ENCODE measurements around the gene GPC6.

Gene GPC6

GRCh38 chr13:93834051-93834450 is 607.4 kb downstream of the GPC6 start:
- TF ChIP-seq, protein P1, sequence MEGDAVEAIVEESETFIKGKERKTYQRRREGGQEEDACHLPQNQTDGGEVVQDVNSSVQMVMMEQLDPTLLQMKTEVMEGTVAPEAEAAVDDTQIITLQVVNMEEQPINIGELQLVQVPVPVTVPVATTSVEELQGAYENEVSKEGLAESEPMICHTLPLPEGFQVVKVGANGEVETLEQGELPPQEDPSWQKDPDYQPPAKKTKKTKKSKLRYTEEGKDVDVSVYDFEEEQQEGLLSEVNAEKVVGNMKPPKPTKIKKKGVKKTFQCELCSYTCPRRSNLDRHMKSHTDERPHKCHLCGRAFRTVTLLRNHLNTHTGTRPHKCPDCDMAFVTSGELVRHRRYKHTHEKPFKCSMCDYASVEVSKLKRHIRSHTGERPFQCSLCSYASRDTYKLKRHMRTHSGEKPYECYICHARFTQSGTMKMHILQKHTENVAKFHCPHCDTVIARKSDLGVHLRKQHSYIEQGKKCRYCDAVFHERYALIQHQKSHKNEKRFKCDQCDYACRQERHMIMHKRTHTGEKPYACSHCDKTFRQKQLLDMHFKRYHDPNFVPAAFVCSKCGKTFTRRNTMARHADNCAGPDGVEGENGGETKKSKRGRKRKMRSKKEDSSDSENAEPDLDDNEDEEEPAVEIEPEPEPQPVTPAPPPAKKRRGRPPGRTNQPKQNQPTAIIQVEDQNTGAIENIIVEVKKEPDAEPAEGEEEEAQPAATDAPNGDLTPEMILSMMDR (conservative IDR thresholded peaks at IDR 0.05; ENCODE audit: low read depth, low read length) = no peak
- no peak for DNase-seq (ENCODE audit: low read depth)
- H3K4me3 ChIP-seq (ENCODE audit: low read length) = no peak overlapping the region

GRCh38 chr13:93843082-93843481 is 616.5 kb downstream of the GPC6 start:
- TF ChIP-seq, protein P1 (conservative IDR thresholded peaks at IDR 0.05; ENCODE audit: low read depth, low read length) = no peak
- no peak overlapping the region for H3K4me3 ChIP-seq (ENCODE audit: low read length)
- no peak for DNase-seq (ENCODE audit: low read depth)

DNA sequence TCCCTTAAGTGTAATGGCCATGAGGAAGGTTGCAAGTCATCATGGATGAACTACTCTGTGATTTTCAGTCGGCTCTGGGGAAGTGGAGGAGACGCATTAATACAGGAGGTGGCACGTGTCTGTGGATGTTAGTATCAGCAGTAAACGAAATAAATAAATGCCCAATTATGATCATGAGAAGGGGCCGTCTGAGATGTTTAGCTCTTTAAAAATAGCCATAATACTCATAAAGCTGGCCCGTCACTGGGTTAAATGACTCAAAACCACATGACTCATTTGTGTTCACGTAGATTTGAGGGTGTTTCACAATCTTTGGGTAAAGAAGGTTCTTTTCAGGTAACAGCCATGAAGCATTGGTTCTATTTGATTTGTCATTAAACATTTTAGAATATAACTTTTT is 620.6 kb downstream of the GPC6 start:
- TF ChIP-seq, protein P1 (conservative IDR thresholded peaks at IDR 0.05; ENCODE audit: low read depth, low read length) = no peak
- H3K4me3 ChIP-seq (ENCODE audit: low read length) = no peak overlapping the region
- peak; percentile 69 for DNase-seq (ENCODE audit: low read depth)

- H3K4me3 ChIP-seq (ENCODE audit: low read length) = no peak overlapping the region
- TF ChIP-seq, protein P1 (conservative IDR thresholded peaks at IDR 0.05; ENCODE audit: low read depth, low read length) = no peak
- no peak for DNase-seq (ENCODE audit: low read depth)
Measured at GRCh38 chr13:93848247-93848646, 621.6 kb downstream of the GPC6 start.

- no peak overlapping the region for H3K4me3 ChIP-seq (ENCODE audit: low read length)
- TF ChIP-seq, protein P1 (conservative IDR thresholded peaks at IDR 0.05; ENCODE audit: low read depth, low read length) = no peak
- DNase-seq (ENCODE audit: low read depth) = no peak
Measured at GRCh38 chr13:93851236-93851635, 624.6 kb downstream of the GPC6 start.

- DNase-seq (ENCODE audit: low read depth) = no peak
- no peak overlapping the region for H3K4me3 ChIP-seq (ENCODE audit: low read length)
- TF ChIP-seq, protein P1 (conservative IDR thresholded peaks at IDR 0.05; ENCODE audit: low read depth, low read length) = no peak
Measured at GRCh38 chr13:93853912-93854311, 627.3 kb downstream of the GPC6 start.

- DNase-seq (ENCODE audit: low read depth) = no peak
- H3K4me3 ChIP-seq (ENCODE audit: low read length) = no peak overlapping the region
- TF ChIP-seq, protein P1 (conservative IDR thresholded peaks at IDR 0.05; ENCODE audit: low read depth, low read length) = no peak
Measured at GRCh38 chr13:93857126-93857525, 630.5 kb downstream of the GPC6 start.
